Measurements from ENCODE around the gene STAT3. TPM values are rescaled to one million over a fixed set of nuclear protein-coding genes. Genes with fewer than 3 reads are reported as not detected.
"Not testable (repeated sequence)": the region's sequence is repeated elsewhere in the genome, so short reads cannot be mapped to it uniquely, and the experiment has no call there.

The STAT3 gene
- total RNA-seq, 4 donors from 2014 or later, result 88.4 to 203 (median 130) TPM

DNA sequence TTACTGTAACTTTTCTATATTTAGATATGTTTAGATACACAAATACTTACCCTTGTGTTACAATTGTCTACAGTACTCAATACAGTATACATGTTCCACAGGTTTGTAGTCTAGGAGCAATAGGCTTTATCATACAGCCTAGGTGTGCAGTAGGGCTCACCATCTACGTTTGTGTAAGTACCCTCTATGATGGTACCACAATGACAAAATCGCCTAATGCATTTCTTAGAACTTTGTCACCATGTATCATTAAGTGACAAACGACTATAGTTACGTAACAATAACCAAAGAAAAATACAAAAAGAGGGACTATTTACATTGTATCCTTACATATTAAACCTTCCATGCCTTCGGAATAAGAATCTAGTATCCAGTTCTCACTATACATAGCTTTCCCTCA is 120.0 kb downstream of the STAT3 start:
- TF ChIP-seq POLR2A (IDR thresholded peaks at IDR 0.05), result no peak
- Histone ChIP-seq H3K4me3 (no peak overlapping the region), H3K4me1 (peaks cover 37 to 49% of the 10 kb centered on the region in 2 donors), H3K27ac (peak overlapping the region in 2 of 4 donors; percentile 58 to 77), H3K9me3 (no peaks in the 10 kb centered on the region), H3K36me3 (no peaks in the 10 kb centered on the region), H3K27me3 (no peaks in the 10 kb centered on the region)
- ATAC-seq, result no peak
- intact Hi-C loops (cut with DNase I; ENCODE audit: low total_unique reads), result no loop called here
- no peak for DNase-seq
- in situ Hi-C loops (cut with MboI; ENCODE audit: low sequenced_read_pairs in 4 of 4), result no loop called here

DNA sequence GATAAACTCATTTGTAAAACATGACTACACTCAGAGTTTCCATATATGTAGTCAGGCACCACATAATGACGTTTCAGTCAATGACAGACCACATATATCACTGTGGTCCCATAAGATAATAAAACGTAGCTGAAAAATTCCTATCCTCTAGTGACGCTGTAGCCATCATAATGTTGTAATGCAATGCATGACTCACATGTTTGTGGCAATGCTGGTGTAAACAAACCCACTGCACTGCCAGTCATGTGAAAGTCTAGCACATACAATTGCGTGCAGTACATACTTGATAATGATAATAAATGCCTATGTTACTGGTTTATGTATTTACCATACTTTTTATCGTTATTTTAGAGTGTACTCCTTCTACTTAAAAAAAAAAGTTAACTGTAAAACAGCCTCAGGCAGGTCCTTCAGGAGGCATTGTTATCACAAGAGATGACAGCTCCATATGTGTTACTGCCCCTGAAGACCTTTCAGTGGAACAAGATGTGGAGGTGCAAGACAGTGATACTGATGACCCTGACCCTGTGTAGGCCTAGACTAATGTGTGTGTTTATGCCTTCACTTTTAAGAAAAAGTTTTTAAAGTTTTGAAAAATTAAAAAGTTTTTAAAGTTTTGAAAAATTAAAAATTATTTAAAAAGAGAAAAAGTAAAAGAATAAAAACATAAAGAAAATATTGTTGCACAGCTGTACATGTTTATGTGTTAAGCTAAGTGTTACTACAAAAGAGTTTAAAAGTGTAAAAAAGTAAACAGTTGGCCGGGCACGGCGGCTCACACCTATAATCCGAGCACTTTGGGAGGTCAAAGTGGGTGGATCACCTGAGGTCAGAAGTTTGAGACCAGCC is 121.1 kb downstream of the STAT3 start:
- DNase-seq, result peak; percentile 59
- Histone ChIP-seq H3K4me1 (peaks cover 29 to 43% of the 10 kb centered on the region in 2 donors), H3K27me3 (no peaks in the 10 kb centered on the region), H3K27ac (peak overlapping the region; percentile 37 to 77 (median 52)), H3K4me3 (no peak overlapping the region), H3K36me3 (no peaks in the 10 kb centered on the region), H3K9me3 (no peaks in the 10 kb centered on the region)
- intact Hi-C loops (cut with DNase I; ENCODE audit: low total_unique reads) (no loop called here), in situ Hi-C loops (cut with MboI; ENCODE audit: low sequenced_read_pairs in 4 of 4) (no loop called here)
- peak in 1 of 2 donors; percentile 15 for TF ChIP-seq POLR2A (IDR thresholded peaks at IDR 0.05)
- TF ChIP-seq, protein P1, sequence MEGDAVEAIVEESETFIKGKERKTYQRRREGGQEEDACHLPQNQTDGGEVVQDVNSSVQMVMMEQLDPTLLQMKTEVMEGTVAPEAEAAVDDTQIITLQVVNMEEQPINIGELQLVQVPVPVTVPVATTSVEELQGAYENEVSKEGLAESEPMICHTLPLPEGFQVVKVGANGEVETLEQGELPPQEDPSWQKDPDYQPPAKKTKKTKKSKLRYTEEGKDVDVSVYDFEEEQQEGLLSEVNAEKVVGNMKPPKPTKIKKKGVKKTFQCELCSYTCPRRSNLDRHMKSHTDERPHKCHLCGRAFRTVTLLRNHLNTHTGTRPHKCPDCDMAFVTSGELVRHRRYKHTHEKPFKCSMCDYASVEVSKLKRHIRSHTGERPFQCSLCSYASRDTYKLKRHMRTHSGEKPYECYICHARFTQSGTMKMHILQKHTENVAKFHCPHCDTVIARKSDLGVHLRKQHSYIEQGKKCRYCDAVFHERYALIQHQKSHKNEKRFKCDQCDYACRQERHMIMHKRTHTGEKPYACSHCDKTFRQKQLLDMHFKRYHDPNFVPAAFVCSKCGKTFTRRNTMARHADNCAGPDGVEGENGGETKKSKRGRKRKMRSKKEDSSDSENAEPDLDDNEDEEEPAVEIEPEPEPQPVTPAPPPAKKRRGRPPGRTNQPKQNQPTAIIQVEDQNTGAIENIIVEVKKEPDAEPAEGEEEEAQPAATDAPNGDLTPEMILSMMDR (IDR thresholded peaks at IDR 0.05 in 4 of 5, conservative IDR thresholded peaks at IDR 0.05 in 1 of 5), result no peak
- peak; percentile 94 to 96 for ATAC-seq

DNA sequence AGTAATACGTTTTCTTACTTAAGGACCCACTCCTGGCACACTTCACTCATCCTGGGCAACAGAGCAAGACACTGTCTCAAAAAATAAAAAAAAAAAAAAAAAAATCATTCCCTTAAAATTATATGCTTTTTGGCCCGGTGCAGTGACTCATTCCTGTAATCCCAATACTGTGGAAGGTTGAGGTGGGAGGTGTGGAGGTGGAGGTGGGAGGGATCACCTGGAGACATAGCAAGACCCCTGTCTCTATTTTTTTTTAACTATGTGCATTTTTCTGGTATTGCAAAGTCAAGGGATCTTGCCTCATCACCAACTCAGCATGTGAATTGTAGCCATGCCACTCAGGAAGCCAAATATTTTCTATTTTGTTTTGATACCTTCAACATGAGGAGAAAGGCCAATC is 121.8 kb downstream of the STAT3 start:
- TF ChIP-seq, protein P1 (IDR thresholded peaks at IDR 0.05 in 4 of 5, conservative IDR thresholded peaks at IDR 0.05 in 1 of 5), result no peak
- no peak for TF ChIP-seq POLR2A (IDR thresholded peaks at IDR 0.05)
- DNase-seq (no peak), ATAC-seq (no peak)
- in situ Hi-C loops (cut with MboI; ENCODE audit: low sequenced_read_pairs in 4 of 4), result no loop called here
- H3K9me3 ChIP-seq, result no peaks in the 10 kb centered on the region
- H3K4me3 ChIP-seq, result no peak overlapping the region
- peaks cover 23 to 36% of the 10 kb centered on the region in 2 donors for H3K4me1 ChIP-seq
- H3K27ac ChIP-seq, result peak overlapping the region; percentile 37 to 77 (median 52)
- H3K36me3 ChIP-seq, result no peaks in the 10 kb centered on the region
- intact Hi-C loops (cut with DNase I; ENCODE audit: low total_unique reads), result no loop called here
- no peaks in the 10 kb centered on the region for H3K27me3 ChIP-seq

DNA sequence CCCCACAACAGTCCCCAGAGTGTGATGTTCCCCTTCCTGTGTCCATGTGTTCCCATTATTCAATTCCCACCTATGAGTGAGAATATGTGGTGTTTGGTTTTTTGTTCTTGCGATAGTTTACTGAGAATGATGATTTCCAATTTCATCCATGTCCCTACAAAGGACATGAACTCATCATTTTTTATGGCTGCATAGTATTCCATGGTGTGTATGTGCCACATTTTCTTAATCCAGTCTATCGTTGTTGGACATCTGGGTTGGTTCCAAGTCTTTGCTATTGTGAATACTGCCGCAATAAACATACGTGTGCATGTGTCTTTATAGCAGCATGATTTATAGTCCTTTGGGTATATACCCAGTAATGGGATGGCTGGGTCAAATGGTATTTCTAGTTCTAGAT is 123.9 kb downstream of the STAT3 start:
- DNase-seq; H3K36me3 ChIP-seq; in situ Hi-C loops (cut with MboI; ENCODE audit: low sequenced_read_pairs in 4 of 4); intact Hi-C loops (cut with DNase I; ENCODE audit: low total_unique reads); H3K4me3 ChIP-seq; H3K27me3 ChIP-seq; ATAC-seq; H3K27ac ChIP-seq; H3K9me3 ChIP-seq: not testable (repeated sequence)
- H3K4me1 ChIP-seq, result peaks cover 11 to 19% of the 10 kb centered on the region in 2 donors

Other genes starting within 250 kb of the STAT3 start
- 10 to 100 TPM; 33.0 to 42.5 (median 37.6) TPM for gene RAB5C, start 233.5 kb downstream of the STAT3 start, total RNA-seq
- gene KCNH4, start 207.3 kb downstream of the STAT3 start, total RNA-seq, result not detected
- gene HCRT, start 203.0 kb downstream of the STAT3 start, total RNA-seq, result not detected
- gene GHDC, start 193.9 kb downstream of the STAT3 start, total RNA-seq, result 10 to 100 TPM; 13.8 to 20.0 (median 18.2) TPM
- gene STAT5B, start 112.1 kb downstream of the STAT3 start, total RNA-seq, result 100 to 1,000 TPM in 1 of 4 donors, 10 to 100 TPM in 3; 77.3 to 150 (median 80.7) TPM
- 10 to 100 TPM; 36.0 to 87.0 (median 60.7) TPM for gene STAT5A, start 99.9 kb downstream of the STAT3 start, total RNA-seq
- 100 to 1,000 TPM in 3 of 4 donors, 10 to 100 TPM in 1; 64.9 to 137 (median 125) TPM for gene CAVIN1, start 34.8 kb upstream of the STAT3 start, total RNA-seq
- gene ATP6V0A1, start 70.4 kb upstream of the STAT3 start, total RNA-seq, result 100 to 1,000 TPM in 2 of 4 donors, 10 to 100 TPM in 2; 65.3 to 138 (median 95.3) TPM
- 10 to 100 TPM; 16.4 to 30.1 (median 24.1) TPM for gene NAGLU, start 147.8 kb upstream of the STAT3 start, total RNA-seq
- gene HSD17B1, start 164.5 kb upstream of the STAT3 start, total RNA-seq, result under 1 TPM in 3 of 4 donors, not detected in 1; 0.33 to 0.66 (median 0.47) TPM
- 10 to 100 TPM; 22.4 to 39.9 (median 27.5) TPM for gene COASY, start 173.7 kb upstream of the STAT3 start, total RNA-seq
- gene MLX, start 178.7 kb upstream of the STAT3 start, total RNA-seq, result 10 to 100 TPM; 49.7 to 81.9 (median 53.8) TPM
- 1 to 10 TPM in 2 of 4 donors, under 1 TPM in 2; 0.46 to 2.7 (median 1.4) TPM for gene PSMC3IP, start 189.3 kb upstream of the STAT3 start, total RNA-seq
- 10 to 100 TPM; 50.7 to 65.5 (median 60.5) TPM for gene RETREG3, start 220.9 kb upstream of the STAT3 start, total RNA-seq
- gene TUBG1, start 221.2 kb upstream of the STAT3 start, total RNA-seq, result 100 to 1,000 TPM in 1 of 4 donors, 10 to 100 TPM in 3; 54.7 to 125 (median 91.7) TPM